ENCODE measurements around the gene CHRDL2.

GRCh38 chr11:74675761-74676160 is 55.5 kb downstream of the CHRDL2 start:
- TF ChIP-seq POLR2AphosphoS5 (IDR thresholded peaks at IDR 0.05; ENCODE audit: insufficient read depth, low read depth, low read length) = no peak
- TF ChIP-seq POLR2A (IDR thresholded peaks at IDR 0.05; ENCODE audit: low read depth, low read length) = no peak
- no peak for TF ChIP-seq CTCF (IDR thresholded peaks at IDR 0.05; ENCODE audit: extremely low read depth in 1 of 2, insufficient read depth in 1 of 2, low read depth in 1 of 2, low read length in 2 of 2)
- TF ChIP-seq EZH2 (IDR thresholded peaks at IDR 0.05; ENCODE audit: borderline replicate concordance, low read depth, low read length, severe bottlenecking) = no peak
- no peak for TF ChIP-seq MAX (IDR thresholded peaks at IDR 0.05; ENCODE audit: insufficient read depth, insufficient read length)
- no peak for TF ChIP-seq MYC (IDR thresholded peaks at IDR 0.05; ENCODE audit: low read depth, low read length)
- no peak for TF ChIP-seq JUN (IDR thresholded peaks at IDR 0.05; ENCODE audit: borderline replicate concordance, insufficient read depth, insufficient read length, low read depth)
